Umbilical cord (tissue), 2 donors: ENCODE data around the gene EMX2. TPM values are rescaled to one million over a fixed set of nuclear protein-coding genes. Genes with fewer than 3 reads are reported as not detected.

Experiments used
- DNase-seq: peaks from one replicate; pipeline ENCODE4 v3.0.0-alpha.2; 2015; ENCODE audit warnings: low spot score
- total RNA-seq: library from RNA; depleted of rRNA; stranded (reverse); fragments of >200 nt; gene quantifications from one replicate; pipeline ENCODE4 v1.2.3, GENCODE V29; 2014; ENCODE audit warnings: low replicate concordance; ENCODE audit not compliant: insufficient read depth

EMX2 gene
- total RNA-seq, 1 donor from 2014 or later: 25.3 TPM

DNA sequence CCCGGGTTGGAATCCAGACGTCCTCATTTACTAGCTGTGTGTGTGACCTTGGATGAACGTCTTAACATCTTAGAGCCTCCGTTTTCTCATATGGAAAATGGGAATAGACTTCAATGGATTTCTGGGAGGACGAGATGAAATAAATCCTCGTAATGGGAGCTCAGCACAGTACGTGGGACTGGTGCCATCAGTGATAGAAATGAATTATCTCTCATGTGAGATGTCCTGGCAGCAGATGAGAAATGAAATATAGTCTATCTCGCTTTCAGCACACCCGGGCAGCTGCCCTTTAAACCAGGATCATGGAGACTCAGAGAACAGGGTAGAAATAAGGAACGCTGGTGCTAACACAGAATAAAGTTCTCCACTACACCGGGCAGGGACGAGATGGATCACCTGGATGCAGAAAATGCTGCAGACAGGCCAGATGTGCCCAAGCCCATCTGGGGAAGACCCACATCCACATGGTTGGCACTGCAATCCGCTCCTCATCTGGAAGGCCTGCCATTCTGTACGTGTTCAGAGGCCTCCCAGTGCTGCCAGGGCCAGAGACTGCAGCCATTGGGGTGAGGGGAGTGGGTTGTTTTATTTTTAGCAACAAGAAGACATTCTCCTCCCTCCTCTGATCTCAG, 11.1 kb upstream of the EMX2 start:
- DNase-seq: no peak

DNA sequence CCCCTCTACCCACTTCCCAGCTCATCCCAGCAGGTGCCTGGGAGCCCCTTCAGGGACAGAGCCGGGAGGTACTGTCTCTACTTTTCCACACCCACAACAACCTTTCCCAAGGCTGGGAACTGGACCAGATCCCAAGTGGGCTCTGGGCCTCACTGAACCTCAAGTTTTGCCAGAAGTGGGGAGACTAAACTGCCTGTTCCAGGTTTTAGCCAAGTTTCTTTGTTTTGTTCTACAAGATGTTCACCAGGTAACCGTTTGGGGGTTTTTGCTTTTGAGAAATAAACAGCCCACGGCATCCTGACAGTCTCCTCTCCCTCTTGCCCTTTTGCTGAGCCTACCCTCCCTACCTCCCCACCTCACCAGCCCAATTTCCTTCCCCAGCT, 10.6 kb upstream of the EMX2 start:
- no peak for DNase-seq

DNA sequence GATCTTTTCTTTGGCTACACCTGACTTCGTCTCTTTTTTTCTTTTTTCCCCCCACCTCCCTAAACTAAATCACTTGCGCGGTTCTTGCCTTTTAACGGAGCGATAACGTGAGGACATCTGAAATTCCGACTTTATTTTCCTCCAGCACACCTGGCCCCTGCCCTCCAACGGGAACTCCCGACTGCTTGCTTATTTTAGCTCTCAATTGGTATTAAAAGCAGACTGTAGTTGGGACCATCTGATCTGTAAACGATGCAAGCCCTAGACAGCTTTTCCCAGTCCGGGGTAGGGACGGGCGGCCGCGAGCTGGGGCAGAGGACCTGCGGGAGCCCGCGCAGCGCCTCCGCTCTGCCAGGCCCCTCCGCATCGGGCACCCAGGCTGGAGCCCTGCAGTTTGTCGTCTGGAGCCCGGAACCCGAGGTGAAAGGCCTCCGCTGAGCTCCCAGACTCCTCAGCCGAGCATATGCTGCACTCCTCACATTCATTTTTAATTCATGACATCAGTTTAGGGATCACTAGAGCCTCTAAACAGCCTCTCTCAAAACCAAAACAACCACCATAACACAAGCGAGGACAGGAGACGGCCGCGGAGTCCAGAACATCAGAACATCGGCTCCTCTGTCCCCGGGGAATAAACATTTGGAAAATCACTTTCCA, 10.0 kb upstream of the EMX2 start:
- DNase-seq: no peak

DNA sequence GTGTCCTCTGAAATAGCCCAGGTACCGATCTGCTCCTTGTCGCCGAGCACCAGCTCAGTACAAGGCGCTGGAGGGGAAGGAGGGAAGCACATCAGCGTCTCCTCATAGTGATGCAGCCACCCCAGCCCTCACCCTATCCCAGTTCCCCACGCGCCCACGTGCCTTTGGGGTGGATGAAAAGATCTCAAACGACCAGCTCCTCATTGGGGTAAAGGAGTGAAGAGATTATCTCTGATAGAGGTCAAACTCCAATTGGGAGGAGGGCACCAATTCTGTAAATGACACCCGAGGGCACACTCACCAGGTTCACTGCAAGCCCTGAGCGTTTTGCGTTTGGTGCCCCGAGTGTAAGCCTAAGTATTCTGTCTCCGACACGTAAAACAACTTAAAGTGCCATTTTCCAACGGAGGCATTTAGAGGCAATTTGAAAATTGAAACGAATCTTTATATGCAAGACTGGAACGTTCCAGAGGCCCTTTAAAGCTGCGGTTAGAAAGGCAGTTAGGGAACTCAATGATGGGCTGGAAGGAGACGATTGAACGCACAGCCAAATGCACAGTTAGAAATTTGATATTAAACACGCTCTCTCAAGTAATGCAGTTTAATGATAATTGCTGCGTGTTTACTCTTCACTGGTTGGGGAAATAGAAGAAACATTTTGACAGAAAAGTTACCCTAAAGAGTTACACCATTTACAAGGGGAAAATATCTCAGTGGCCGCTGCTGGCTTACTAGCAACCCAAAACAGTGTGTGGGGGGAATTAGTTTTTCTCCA, 8.9 kb upstream of the EMX2 start:
- DNase-seq: no peak

DNA sequence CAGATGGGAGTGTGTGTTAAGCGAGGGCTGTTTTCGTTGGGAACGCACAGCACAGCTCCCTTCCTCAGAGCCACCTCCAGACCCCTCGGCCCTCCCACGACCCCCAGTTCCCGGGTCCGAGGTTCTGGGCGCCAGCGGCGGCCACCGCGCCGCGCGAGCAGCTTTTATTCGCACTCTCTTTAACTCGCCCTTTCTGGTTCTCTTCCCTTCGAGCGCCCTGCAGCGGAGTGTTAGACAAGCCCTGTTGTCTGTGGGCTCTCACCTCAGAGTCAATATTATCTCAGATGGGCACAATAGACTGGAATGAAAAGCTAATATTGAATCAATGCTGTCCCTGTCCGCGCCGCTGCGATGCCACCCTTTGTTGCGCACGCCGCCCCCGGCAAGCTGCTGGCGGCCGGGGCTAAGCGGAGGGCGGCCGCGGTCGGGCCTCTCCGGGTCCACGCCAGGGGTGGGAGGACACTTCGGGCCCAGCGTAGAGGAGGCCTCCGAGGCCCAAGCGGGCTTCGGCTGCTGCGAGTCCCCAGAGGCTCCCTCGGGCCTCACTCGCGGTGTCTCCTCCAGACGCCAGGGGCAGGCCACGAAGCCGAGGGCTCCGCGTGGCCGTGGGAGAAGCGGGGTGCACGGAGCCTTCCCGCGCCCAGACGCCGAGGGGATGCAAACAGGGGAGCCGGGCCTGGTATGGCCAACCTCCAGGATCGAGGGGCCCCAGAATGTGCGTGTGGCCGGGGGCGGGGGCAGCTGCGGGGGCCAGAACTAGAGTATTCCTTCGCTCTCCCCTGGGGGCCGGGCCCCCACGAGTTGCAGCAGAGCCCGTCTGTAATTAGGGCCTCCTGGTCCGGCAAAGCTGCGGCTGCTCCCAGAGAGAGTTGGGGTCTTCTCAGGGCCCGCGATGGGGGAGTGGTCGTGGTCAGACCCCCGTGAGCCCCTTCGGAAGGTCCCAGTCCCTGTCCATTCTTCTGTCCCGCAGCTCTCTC, 7.9 kb upstream of the EMX2 start:
- no peak for DNase-seq

DNA sequence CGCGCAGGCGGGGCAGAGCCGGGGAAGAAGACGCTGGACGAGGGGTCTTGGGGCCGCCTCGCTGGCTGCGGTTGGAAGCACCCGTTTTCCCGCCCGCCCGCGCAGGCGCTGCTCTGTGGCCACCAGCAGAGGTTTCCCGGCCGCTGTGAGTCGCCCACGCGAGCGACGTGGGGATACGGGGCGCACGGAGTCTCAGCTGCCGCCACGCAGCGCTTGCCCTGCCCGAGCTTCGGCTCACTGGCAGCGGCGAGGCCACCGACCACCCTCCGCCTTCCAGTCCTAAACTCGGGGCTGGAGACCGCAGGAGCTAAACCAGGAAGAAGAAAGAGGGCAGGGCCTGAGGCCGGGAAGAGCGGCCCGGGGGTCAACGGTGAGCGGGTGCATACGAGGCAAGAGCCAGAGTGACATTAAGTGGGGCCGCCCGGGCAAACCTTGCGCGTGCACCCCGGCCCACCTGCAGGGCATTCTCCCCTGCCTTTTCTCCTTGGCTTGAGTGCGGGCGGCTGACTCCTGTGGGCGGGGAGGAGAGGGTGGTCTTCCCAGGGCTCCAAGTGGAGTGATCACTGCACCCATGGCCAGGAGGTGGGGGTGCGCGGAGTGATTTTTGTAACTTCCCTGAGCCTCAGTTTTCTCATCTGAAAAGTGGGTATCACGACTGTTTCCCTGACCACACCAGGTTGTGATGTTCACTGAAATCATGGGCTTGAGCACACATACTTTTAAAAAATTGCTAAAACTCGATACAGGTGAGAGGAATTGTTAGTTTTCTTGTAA, 7.1 kb upstream of the EMX2 start:
- DNase-seq: no peak

DNA sequence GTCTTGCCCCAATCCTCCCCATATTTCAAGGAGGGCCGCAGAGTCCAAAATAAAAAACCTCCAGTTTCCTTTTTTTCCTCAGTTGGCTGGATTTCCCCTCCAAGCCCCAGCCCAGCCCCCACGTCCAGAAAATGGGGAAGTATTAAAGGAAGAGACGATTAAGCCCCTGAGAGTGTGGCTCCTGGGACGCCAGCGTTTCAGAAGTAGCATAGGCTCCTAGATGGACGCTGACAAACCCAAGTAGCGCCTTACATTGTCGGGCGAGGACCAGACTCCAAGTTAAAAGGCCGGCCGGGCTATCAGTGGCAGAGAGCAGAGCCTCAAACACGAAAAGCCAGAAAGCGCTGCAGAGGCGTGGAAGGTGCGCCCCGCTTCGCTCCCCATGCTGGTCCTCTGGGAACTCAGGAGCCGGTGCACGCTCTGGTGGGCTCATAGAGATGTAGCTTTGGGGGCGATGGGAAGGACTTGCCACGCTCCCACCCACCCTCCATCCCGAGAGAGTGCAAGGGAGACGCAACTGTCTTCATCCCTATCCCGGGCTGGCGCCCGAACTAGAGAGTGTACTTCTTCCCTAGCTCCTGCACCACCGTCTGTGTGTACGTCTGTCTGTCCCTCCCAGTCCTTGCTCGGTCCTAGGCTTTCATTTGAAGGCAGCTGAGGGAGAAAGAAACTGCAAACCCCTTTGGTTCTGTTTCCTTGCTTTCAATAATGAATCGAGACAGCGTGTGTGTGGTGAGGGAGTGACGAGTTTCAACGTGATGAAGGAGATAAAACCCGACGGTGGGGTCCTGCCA, 6.3 kb upstream of the EMX2 start:
- no peak for DNase-seq

DNA sequence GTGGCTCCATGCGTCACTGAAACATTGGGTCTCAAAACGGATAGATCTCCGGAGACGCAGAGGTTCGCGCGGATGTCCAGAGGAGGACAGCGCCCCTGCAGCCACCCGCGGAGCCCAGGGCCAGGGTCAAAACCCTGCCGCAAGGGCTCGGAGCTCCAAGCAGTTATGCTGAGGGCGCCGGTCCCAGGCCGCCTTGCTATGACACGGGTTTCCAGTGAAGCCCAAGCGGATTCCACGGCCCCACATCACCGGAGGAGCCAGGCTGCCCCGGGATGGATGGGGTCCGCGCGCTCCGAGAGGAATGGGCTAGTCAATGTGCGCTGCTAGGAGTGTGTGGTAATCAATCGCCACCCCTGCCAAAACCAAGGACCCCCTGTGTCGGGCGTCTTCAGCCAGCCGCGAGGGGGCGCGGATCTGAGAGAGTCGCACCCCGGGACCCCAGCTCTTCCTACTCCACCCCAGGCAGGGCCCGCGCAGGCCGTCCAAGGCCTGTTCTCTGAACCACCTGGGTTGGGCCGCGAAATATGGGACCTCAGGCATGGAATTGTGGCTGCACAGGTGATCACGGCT, 5.6 kb upstream of the EMX2 start:
- DNase-seq: no peak

DNA sequence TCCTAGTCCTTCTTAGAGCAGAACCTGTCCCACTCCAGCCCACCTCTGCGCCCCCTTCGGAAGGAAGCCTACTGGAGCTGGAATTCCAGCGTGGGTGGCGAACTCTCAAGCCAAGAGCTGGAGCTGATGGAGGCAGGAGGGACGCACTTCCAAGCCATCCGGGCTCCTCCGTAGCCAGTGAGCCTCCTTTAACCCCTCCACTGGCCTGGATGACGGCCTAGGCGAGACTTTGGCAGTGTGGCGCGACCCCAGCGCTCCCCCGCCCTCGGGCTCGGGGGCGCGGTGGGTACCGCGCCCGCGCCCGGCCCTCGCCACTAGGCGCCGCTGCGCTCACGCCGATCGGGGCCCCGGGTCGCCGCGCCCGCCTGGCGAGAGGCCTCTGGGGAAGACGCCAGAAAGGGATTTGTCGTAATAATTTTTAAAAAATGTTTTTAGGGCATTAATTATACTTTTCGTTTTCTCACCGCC, 5.1 kb upstream of the EMX2 start:
- no peak for DNase-seq

DNA sequence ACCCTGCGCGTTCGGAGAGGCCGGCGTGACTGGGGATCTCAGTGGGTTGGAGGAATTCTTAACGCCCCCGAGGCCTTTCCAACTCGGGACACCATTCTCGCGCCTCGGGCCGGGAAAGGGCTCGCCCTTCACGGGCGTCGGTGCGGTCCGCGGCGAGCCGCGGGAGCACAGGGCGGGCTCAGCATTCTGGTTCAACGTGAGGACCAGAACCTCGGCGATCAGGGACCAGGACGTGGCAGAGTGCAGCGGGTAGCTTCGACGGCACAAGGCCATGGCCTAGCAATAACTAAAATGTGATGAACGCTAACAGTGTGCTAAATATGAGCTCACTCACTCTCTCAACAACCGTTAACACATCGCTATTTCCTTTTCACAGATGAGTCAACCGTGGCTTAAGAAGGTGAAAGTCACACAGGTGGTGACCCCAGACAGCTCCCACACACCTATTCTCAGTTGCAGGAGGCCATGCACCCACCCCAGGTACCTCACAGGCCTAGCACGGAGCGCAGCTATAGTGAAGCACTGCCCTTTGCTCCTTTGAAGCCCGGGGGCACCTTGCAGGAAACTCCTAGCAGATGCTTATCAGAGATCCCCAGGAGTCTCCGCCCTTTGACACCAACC, 4.5 kb upstream of the EMX2 start:
- no peak for DNase-seq

DNA sequence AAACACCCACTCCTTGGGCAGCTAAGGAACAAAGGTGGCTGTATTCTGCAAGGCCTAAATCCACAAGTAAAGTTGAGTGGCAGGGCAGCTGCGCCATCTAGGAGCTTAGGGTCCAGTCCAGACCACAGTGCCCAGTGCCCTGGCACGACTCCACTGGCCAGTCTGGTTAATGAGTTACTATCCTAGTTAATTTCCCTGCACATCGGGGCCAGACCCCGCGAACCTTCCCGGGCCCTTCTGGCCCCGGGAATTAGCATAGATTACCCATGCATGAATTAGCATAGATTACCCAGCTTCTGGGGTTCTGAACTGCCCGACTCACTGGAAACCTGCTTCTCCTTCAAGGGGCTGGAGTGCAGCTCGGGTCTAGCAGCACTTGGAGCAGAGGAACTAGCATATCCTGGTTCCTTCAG, 3.2 kb upstream of the EMX2 start:
- DNase-seq: no peak

DNA sequence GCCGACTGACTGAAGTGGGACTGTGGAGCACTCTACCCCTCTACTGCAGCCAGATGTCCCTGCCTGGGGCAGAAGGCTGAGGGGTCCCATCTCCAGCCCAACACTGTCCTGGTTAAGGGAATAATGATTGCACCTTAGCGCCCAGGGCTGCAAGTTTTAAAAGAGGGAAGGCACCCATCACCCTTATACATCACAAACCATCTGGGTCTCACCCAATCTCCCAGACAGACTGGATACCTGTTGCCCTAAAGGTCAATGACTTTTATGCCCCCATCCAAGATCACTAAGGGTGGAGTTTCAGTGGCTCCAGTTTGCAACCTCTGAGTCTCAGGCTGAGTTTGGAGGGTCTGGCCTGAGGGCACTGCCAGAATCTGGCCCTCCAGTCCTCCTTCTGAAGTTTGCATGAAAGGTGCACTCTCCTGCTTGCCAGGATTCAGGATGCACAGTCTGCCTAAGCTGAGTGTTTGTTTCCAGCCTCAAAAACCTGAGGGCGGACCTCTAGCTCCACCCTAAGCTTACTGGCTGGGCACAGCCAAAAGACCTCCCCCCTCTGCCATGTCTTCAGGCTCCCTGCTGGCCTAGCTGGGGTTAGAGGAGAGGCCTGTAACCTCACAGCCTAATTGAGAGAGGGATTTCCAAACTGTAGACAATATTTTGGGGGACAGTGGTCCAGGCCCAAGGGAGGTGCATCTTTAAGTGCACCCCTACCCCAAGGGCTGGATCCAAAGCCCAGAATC, 2.5 kb upstream of the EMX2 start:
- no peak for DNase-seq

DNA sequence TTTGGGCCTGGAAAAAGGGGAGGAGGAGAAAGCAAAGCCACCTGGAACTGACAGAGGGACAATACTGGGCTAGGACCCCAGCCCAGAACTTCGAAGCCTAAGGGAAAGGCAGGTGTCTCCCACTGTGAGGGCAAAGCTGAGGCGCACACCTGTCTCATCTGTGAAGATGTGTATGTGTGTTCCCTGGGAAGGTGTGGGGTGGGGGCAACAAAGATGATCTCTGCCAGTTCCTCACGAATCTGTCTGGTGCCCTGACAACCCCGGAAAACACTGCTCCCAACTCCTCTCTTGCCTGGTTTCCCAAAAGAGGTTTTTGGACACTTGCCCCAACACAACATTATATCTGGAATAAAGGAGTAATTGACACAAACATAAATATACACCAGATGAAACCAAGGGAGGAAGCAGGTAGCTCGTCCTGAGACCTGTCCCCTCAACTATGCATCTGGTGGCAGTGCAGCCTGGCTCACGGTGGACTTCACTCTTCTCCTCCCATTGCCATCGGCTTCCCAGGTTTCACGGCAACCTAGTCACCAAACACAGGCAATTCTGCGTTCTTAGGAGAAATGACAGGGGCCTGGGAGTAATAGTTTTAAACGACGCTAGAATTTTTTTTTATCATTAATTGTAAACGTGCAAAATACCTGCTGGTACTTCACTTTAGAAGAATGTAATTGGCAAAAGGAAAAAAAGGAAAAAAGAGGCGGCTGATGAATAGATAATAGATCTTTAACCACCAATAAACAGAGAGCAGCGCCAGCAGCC, 1.7 kb upstream of the EMX2 start:
- DNase-seq: no peak

DNA sequence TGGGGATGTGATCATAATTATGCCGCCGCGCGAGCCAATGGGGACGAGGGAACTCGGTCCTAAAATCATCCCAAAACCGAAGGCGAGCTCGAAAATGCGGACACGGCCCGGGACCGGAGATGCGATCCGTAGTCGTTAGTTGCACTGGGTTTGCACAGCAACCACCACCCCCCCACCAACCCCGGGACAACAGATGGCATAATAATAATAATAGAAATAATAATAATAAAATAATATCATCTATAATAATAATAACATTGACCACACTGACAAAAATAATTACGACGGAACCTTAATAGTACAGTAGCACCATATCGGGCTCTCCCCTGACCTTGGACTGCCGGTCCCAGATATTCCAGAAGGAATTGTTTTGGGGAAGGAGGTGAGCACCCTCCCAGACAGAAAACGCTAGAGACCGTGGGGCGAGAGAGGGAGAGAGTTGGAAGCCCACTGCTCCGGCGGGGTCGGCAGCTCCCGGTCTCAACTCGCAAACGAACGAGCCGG, 1.1 kb upstream of the EMX2 start:
- peak; percentile 79 for DNase-seq

DNA sequence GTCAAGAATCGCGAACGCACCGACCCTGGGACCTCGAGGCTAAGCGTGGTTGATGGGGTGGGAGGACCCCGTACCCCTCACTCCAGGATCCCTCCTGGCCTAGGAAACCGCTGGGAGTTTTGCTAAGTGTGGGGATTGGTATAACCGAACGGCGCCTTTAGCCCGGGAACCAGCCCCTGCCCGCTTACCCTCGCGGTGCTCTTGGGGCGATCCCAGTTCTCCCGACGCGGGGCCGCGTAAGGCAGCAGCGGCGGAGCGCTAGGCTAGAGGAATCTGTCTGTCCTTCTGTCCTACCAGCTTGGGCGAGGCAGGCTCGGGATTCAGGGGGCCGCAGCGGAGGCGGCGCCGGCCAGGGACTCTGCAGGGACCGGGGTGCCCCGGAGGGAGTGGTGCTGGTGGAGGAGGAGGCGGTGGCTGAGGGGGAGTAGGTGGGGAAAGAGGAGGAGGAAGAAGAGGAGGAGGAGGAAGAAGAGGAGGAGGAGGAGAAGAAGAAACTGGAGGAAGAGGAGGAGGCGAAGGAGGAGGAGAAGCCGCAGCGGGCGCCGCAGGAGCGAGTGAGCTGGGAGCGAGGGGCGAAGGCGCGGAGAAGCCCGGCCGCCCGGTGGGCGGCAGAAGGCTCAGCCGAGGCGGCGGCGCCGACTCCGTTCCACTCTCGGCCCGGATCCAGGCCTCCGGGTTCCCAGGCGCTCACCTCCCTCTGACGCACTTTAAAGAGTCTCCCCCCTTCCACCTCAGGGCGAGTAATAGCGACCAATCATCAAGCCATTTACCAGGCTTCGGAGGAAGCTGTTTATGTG, 439 bp upstream of the EMX2 start:
- DNase-seq: peak; percentile 83

DNA sequence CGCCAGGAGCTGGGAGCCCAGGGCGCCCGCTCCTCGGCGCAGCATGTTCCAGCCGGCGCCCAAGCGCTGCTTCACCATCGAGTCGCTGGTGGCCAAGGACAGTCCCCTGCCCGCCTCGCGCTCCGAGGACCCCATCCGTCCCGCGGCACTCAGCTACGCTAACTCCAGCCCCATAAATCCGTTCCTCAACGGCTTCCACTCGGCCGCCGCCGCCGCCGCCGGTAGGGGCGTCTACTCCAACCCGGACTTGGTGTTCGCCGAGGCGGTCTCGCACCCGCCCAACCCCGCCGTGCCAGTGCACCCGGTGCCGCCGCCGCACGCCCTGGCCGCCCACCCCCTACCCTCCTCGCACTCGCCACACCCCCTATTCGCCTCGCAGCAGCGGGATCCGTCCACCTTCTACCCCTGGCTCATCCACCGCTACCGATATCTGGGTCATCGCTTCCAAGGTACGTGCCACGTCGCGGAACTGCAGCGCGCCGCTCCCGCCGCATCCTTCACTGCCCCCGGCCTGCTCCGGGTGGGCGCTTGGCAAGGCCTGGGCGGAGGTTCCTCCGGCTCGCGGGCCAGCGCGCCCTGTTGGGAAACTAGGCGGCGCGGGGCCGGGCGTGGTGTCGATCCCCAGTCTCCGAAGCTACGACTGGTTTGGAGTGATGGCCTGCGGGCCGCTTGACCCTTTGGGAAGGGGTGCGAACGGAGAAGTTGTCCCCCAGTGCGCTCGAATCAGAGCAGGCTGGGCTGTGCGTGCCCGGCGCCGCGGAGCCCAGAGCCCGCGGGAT, 868 bp downstream of the EMX2 start:
- DNase-seq: no peak
